Breast epithelium (tissue), 4 donors: ENCODE data around the gene UGT3A2. TPM values are rescaled to one million over a fixed set of nuclear protein-coding genes. Genes with fewer than 3 reads are reported as not detected.

Experiments used
- DNase-seq, 2 donors: peaks; one replicate each; pipeline ENCODE4 v3.0.0-alpha.2; 2019; ENCODE audit warnings: low spot score in 2 of 2
- H3K27ac ChIP-seq, 2 donors: fragments of 200-600 bp; sonication (generic) in 1 of 2; one replicate each; pipeline ENCODE4 v1.5.1; 2016 to 2019; ENCODE audit warnings: mild to moderate bottlenecking in 1 of 2
- H3K27me3 ChIP-seq, 2 donors: fragments of 200-600 bp; sonication (generic) in 1 of 2; one replicate each; pipeline versions ENCODE4 v1.5.1 to v1.6.0; 2017 to 2019; ENCODE audit warnings: control low read depth in 1 of 2, mild to moderate bottlenecking in 1 of 2
- H3K36me3 ChIP-seq: fragments of 200-600 bp; one replicate; pipeline ENCODE4 v1.5.1; 2019
- H3K4me1 ChIP-seq, 2 donors: fragments of 200-600 bp; sonication (generic); one replicate each; pipeline ENCODE4 v1.5.1; 2016 to 2019; ENCODE audit warnings: control low read depth in 1 of 2
- H3K4me3 ChIP-seq, 3 donors: fragments of 200-600 bp; sonication (generic); 1 replicate in 2 of 3; 2 replicates in 1 of 3; pipeline ENCODE4 v1.5.1; 2016 to 2019; ENCODE audit warnings: mild to moderate bottlenecking in 3 of 3, moderate library complexity in 2 of 3
- H3K9me3 ChIP-seq, 2 donors: fragments of 200-600 bp; sonication (generic) in 1 of 2; one replicate each; pipeline ENCODE4 v1.5.1; 2016 to 2019; ENCODE audit warnings: control low read depth in 1 of 2
- CTCF ChIP-seq, 3 donors: fragments of 450-650 bp; IDR thresholded peaks; one replicate each; pipeline ENCODE4 v1.5.1; 2016 to 2017; ENCODE audit warnings: antibody characterized with exemption in 3 of 3, mild to moderate bottlenecking in 3 of 3, moderate library complexity in 3 of 3
- POLR2A ChIP-seq: fragments of 450-650 bp; IDR thresholded peaks from one replicate; pipeline ENCODE4 v1.6.1; 2016; ENCODE audit warnings: antibody characterized with exemption, mild to moderate bottlenecking, moderate library complexity
- POLR2AphosphoS5 ChIP-seq, 3 donors: sonication (generic); formaldehyde crosslinking; IDR thresholded peaks; one replicate each; pipeline ENCODE4 v1.6.1; 2017; ENCODE audit warnings: antibody characterized with exemption in 3 of 3
- intact Hi-C: fragments of 100-400 bp; cut with DNase I; formaldehyde crosslinking; loops from one replicate; pipeline ENCODE4 v1.15.1; 2023; ENCODE audit warnings: low total_unique reads
- total RNA-seq, 3 donors: library from RNA; depleted of rRNA; stranded (reverse); fragments of >200 nt; gene quantifications; one replicate each; pipeline ENCODE4 v1.1.0, GENCODE V29; 2016

The UGT3A2 gene
- total RNA-seq, 3 donors from 2014 or later, result not detected

- Histone ChIP-seq H3K27me3 (no peaks in the 10 kb centered on the region), H3K27ac (no peak overlapping the region), H3K4me3 (no peak overlapping the region), H3K4me1 (no peaks in the 10 kb centered on the region), H3K36me3 (no peaks in the 10 kb centered on the region), H3K9me3 (peaks cover 21 to 37% of the 10 kb centered on the region in 2 donors)
- DNase-seq, result no peak
- no peak for TF ChIP-seq POLR2A
- TF ChIP-seq CTCF (IDR thresholded peaks at IDR 0.05), result no peak
- no peak for TF ChIP-seq POLR2AphosphoS5 (IDR thresholded peaks at IDR 0.05)
- intact Hi-C loops, result no loop called here
These were observed 49.7 kb downstream of the UGT3A2 start for GRCh38 chr5:36017004-36017403.

- Histone ChIP-seq H3K27ac (no peak overlapping the region), H3K27me3 (no peaks in the 10 kb centered on the region), H3K4me1 (no peaks in the 10 kb centered on the region), H3K4me3 (no peak overlapping the region), H3K36me3 (no peaks in the 10 kb centered on the region), H3K9me3 (peaks cover 27 to 47% of the 10 kb centered on the region in 2 donors)
- no peak for DNase-seq
- intact Hi-C loops, result no loop called here
- no peak for TF ChIP-seq POLR2AphosphoS5 (IDR thresholded peaks at IDR 0.05)
- no peak for TF ChIP-seq CTCF (IDR thresholded peaks at IDR 0.05)
- no peak for TF ChIP-seq POLR2A
These were observed 53.5 kb downstream of the UGT3A2 start for GRCh38 chr5:36013182-36013581.

- Histone ChIP-seq H3K27ac (no peak overlapping the region), H3K36me3 (no peaks in the 10 kb centered on the region), H3K4me1 (no peaks in the 10 kb centered on the region), H3K9me3 (peaks cover 14 to 33% of the 10 kb centered on the region in 2 donors), H3K4me3 (no peak overlapping the region), H3K27me3 (no peaks in the 10 kb centered on the region)
- TF ChIP-seq CTCF (IDR thresholded peaks at IDR 0.05), result no peak
- no peak for TF ChIP-seq POLR2AphosphoS5 (IDR thresholded peaks at IDR 0.05)
- TF ChIP-seq POLR2A, result no peak
- intact Hi-C loops, result no loop called here
- no peak for DNase-seq
These were observed 57.0 kb downstream of the UGT3A2 start for GRCh38 chr5:36009698-36010097.

- DNase-seq, result no peak
- no peak overlapping the region for H3K27ac ChIP-seq
- no peaks in the 10 kb centered on the region for H3K36me3 ChIP-seq
- H3K9me3 ChIP-seq, result peaks cover 5 to 17% of the 10 kb centered on the region in 2 donors
- TF ChIP-seq POLR2AphosphoS5 (IDR thresholded peaks at IDR 0.05) (no peak), POLR2A (no peak), CTCF (IDR thresholded peaks at IDR 0.05) (no peak)
- no peak overlapping the region for H3K4me3 ChIP-seq
- H3K27me3 ChIP-seq, result no peaks in the 10 kb centered on the region
- intact Hi-C loops, result no loop called here
- H3K4me1 ChIP-seq, result no peaks in the 10 kb centered on the region
These were observed 59.3 kb downstream of the UGT3A2 start for GRCh38 chr5:36007366-36007765.

- H3K27me3 ChIP-seq, result no peaks in the 10 kb centered on the region
- no peaks in the 10 kb centered on the region for H3K4me1 ChIP-seq
- H3K27ac ChIP-seq, result no peak overlapping the region
- TF ChIP-seq CTCF (IDR thresholded peaks at IDR 0.05) (no peak), POLR2AphosphoS5 (IDR thresholded peaks at IDR 0.05) (no peak), POLR2A (no peak)
- intact Hi-C loops, result no loop called here
- no peak for DNase-seq
- no peaks in the 10 kb centered on the region for H3K36me3 ChIP-seq
- no peak overlapping the region for H3K4me3 ChIP-seq
- H3K9me3 ChIP-seq, result peaks cover 5 to 16% of the 10 kb centered on the region in 2 donors
These were observed 60.5 kb downstream of the UGT3A2 start for GRCh38 chr5:36006163-36006562.
